Measurements from ENCODE around the gene WIZ. TPM values are rescaled to one million over a fixed set of nuclear protein-coding genes. Genes with fewer than 3 reads are reported as not detected.

The WIZ gene
- total and polyA plus RNA-seq, 2 donors (not counting 1 experiment from before 2014, with no cell fraction given): 15.0 to 24.8 TPM

- no peak for TF ChIP-seq EZH2 (IDR thresholded peaks at IDR 0.05; ENCODE audit: borderline replicate concordance, insufficient read depth, low read depth, low read length, poor library complexity, severe bottlenecking)
- no peak for TF ChIP-seq CTCF (IDR thresholded peaks at IDR 0.05)
- H3K27ac ChIP-seq (ENCODE audit: low read length in 2 of 2): no peak overlapping the region
- peaks cover 7% of the 10 kb centered on the region for H3K4me1 Mint-ChIP-seq
- no peaks in the 10 kb centered on the region for H3K27me3 Mint-ChIP-seq
- POLR2A ChIA-PET: interaction anchor here (0.7 kb wide), 1 partner anchor 67 kb away, joined by 8 read pairs; no protein-coding TSS in a partner anchor
- no peak overlapping the region for H3K27ac Mint-ChIP-seq
- peaks cover 4 to 6% of the 10 kb centered on the region in 2 donors for H3K4me1 ChIP-seq (ENCODE audit: control insufficient read depth in 2 of 2, insufficient read depth in 2 of 2, low read length in 2 of 2)
- no peak overlapping the region for H2AFZ ChIP-seq (ENCODE audit: insufficient read depth, low read depth, low read length, poor library complexity, severe bottlenecking)
- H3K9me3 Mint-ChIP-seq (ENCODE audit: insufficient read depth): no peaks in the 10 kb centered on the region
- H3K4me3 ChIP-seq (ENCODE audit: control extremely low read depth in 1 of 5, extremely low read depth in 1 of 5, insufficient read depth in 1 of 5, low read depth in 2 of 5, low read length in 4 of 5): no peak overlapping the region
- peaks cover 0 to 9% (median 0%) of the 10 kb centered on the region in 3 donors for H3K9me3 ChIP-seq (ENCODE audit: control extremely low read depth in 1 of 3, control insufficient read depth in 2 of 3, insufficient read depth in 1 of 3, low read length in 2 of 3)
- H3K27me3 ChIP-seq (replicated peaks in 1 of 4; ENCODE audit: control extremely low read depth in 1 of 4, control insufficient read depth in 3 of 4, insufficient read depth in 4 of 4, low read length in 3 of 4): no peaks in the 10 kb centered on the region
- H3K9ac ChIP-seq (ENCODE audit: low read length): no peak overlapping the region
- DNase-seq (no peak), ATAC-seq (ENCODE audit: low read depth) (no peak)
- peaks cover 19% of the 10 kb centered on the region for H3K79me2 ChIP-seq (ENCODE audit: control insufficient read depth, insufficient read depth, low read length)
- peaks cover 2 to 42% of the 10 kb centered on the region in 2 experiments for H3K36me3 ChIP-seq (replicated peaks in 1 of 2; ENCODE audit: control extremely low read depth in 1 of 2, control insufficient read depth in 1 of 2, extremely low read depth in 1 of 2, insufficient read depth in 2 of 2, low read length in 1 of 2)
- CTCF ChIA-PET: no interaction called here
- no peak overlapping the region for H3K4me2 ChIP-seq (replicated peaks; ENCODE audit: low read depth, low read length, poor library complexity, severe bottlenecking)
- WGBS (ENCODE audit: insufficient coverage): 98% methylated on average over 24 of the region's 36 CpGs
- intact Hi-C loops (cut with micrococcal nuclease): no loop called here
- H4K20me1 ChIP-seq (ENCODE audit: control insufficient read depth, insufficient read depth, low read length, poor library complexity, severe bottlenecking): peaks cover 33% of the 10 kb centered on the region
- no peak overlapping the region for H3K4me3 Mint-ChIP-seq
Measured at GRCh38 chr19:15425321-15425950, 24.3 kb downstream of the WIZ start.

GRCh38 chr19:15424692-15425272, 25.0 kb downstream of the WIZ start:
- Mint-ChIP-seq H3K9me3 (ENCODE audit: insufficient read depth) (no peaks in the 10 kb centered on the region), H3K4me1 (peaks cover 5% of the 10 kb centered on the region), H3K4me3 (no peak overlapping the region), H3K27me3 (no peaks in the 10 kb centered on the region), H3K27ac (no peak overlapping the region)
- DNase-seq (no peak), ATAC-seq (ENCODE audit: low read depth) (no peak)
- no peak overlapping the region for H3K4me3 ChIP-seq (ENCODE audit: control extremely low read depth in 1 of 5, extremely low read depth in 1 of 5, insufficient read depth in 1 of 5, low read depth in 2 of 5, low read length in 4 of 5)
- peaks cover 2 to 42% of the 10 kb centered on the region in 2 experiments for H3K36me3 ChIP-seq (replicated peaks in 1 of 2; ENCODE audit: control extremely low read depth in 1 of 2, control insufficient read depth in 1 of 2, extremely low read depth in 1 of 2, insufficient read depth in 2 of 2, low read length in 1 of 2)
- peaks cover 13% of the 10 kb centered on the region for H3K79me2 ChIP-seq (ENCODE audit: control insufficient read depth, insufficient read depth, low read length)
- no peak overlapping the region for H3K9ac ChIP-seq (ENCODE audit: low read length)
- no peak overlapping the region for H2AFZ ChIP-seq (ENCODE audit: insufficient read depth, low read depth, low read length, poor library complexity, severe bottlenecking)
- peaks cover 0 to under 1% of the 10 kb centered on the region in 2 donors for H3K4me1 ChIP-seq (ENCODE audit: control insufficient read depth in 2 of 2, insufficient read depth in 2 of 2, low read length in 2 of 2)
- intact Hi-C loops (cut with micrococcal nuclease): no loop called here
- H4K20me1 ChIP-seq (ENCODE audit: control insufficient read depth, insufficient read depth, low read length, poor library complexity, severe bottlenecking): peaks cover 26% of the 10 kb centered on the region
- POLR2A ChIA-PET: no interaction called here
- H3K27me3 ChIP-seq (replicated peaks in 1 of 4; ENCODE audit: control extremely low read depth in 1 of 4, control insufficient read depth in 3 of 4, insufficient read depth in 4 of 4, low read length in 3 of 4): no peaks in the 10 kb centered on the region
- CTCF ChIA-PET: no interaction called here
- peaks cover 0 to 9% (median 0%) of the 10 kb centered on the region in 3 donors for H3K9me3 ChIP-seq (ENCODE audit: control extremely low read depth in 1 of 3, control insufficient read depth in 2 of 3, insufficient read depth in 1 of 3, low read length in 2 of 3)
- H3K4me2 ChIP-seq (replicated peaks; ENCODE audit: low read depth, low read length, poor library complexity, severe bottlenecking): no peak overlapping the region
- H3K27ac ChIP-seq (ENCODE audit: low read length in 2 of 2): no peak overlapping the region
- no peak for TF ChIP-seq CTCF (IDR thresholded peaks at IDR 0.05)
- TF ChIP-seq EZH2 (IDR thresholded peaks at IDR 0.05; ENCODE audit: borderline replicate concordance, insufficient read depth, low read depth, low read length, poor library complexity, severe bottlenecking): no peak
- WGBS (ENCODE audit: insufficient coverage): over 99% methylated on average over 36 of the region's 38 CpGs

Measured in B cell (primary cell).